ENCODE measurements around the gene AOPEP. TPM values are rescaled to one million over a fixed set of nuclear protein-coding genes. Genes with fewer than 3 reads are reported as not detected.
A peak's percentile ranks its signal among the peaks of the same experiment; 100 is the strongest.

Gene AOPEP
- total and polyA plus RNA-seq, 2 of the 13 experiments (the other 11 are each of a cell fraction or from before 2014, with no cell fraction given) = 22.2 to 41.6 TPM

DNA sequence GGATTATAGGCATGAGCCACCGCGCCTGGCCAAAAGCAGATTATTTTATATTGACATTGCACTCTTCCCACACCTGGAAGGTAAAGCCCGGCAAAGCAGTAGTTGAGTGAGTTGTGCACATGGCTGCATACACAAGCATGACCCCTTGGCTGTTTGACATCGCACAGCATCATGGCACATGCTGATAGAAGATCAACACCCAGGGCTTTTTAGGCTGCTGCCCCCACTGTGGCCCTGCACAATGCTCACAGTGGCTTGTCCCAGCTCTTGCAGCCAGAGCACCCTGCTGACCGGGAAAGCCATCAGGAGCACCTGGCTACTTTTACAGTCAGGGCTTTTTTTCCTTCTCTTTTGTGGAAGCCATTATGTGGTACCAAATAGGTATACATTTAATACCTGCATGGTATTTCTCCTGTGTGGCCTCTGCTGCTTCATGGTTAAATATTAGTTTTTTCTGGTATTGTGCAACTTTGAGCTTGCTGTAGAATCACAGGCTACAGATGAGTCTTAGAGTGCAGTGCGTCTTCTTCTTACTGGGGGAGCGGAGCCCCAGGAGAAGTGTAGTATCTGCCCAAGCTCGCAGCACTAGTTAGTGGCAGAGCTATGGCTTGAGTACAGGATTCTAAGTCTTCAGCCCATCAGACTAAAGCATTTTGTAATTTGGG lies 264.5 kb downstream of the AOPEP start:
- Histone ChIP-seq H4K20me1 (ENCODE audit: insufficient read depth, low read length) (no peaks in the 10 kb centered on the region), H3K4me3 (replicated peaks in 1 of 3; ENCODE audit: insufficient read depth in 1 of 3, low read depth in 2 of 3, low read length in 3 of 3) (peak overlapping the region in 2 of 3 experiments; percentile 34 to 66; a peak in 3 of 6 replicates), H3K27ac (ENCODE audit: extremely low read length, insufficient read depth, low read length) (peak overlapping the region; percentile 95), H3K4me2 (ENCODE audit: low read depth, low read length) (peak overlapping the region; percentile 96), H3K9me3 (ENCODE audit: low read length) (no peaks in the 10 kb centered on the region), H2AFZ (ENCODE audit: low read length) (no peak overlapping the region), H3K4me1 (ENCODE audit: insufficient read depth, low read length) (peaks cover 87% of the 10 kb centered on the region), H3K79me2 (ENCODE audit: insufficient read depth, low read length) (peaks cover 30% of the 10 kb centered on the region), H3K36me3 (replicated peaks in 1 of 2; ENCODE audit: control insufficient read depth in 1 of 2, insufficient read depth in 2 of 2, low read length in 2 of 2) (no peaks in the 10 kb centered on the region), H3K27me3 (ENCODE audit: control insufficient read depth in 1 of 2, insufficient read depth in 2 of 2, low read length in 2 of 2) (no peaks in the 10 kb centered on the region), H3K9ac (ENCODE audit: insufficient read depth, low read depth, low read length) (peak overlapping the region; percentile 27; the same call in 1 of the 2 replicates)
- intact Hi-C loops (cut with micrococcal nuclease; ENCODE audit: unreplicated experiment) (loop anchor here (1.0 kb wide), 1 partner anchor 8 kb away; no protein-coding TSS in a partner anchor), in situ Hi-C loops (cut with HindIII; ENCODE audit: extremely low pct_ligation_motif_present, low pct_unique_long_range_greater_than_20kb) (no loop called here)
- FAIRE-seq = no peak
- ChIA-PET CTCF (ENCODE audit: low intra/inter-chr PET ratio, low total read pairs) (no interaction called here), POLR2A (interaction anchor here (0.6 to 6.0 kb wide), 16 partner anchors 11 to 148 kb away, joined by 3 to 60 read pairs (median 6); no protein-coding TSS in a partner anchor)
- ATAC-seq = peak; percentile 11
- no TSS peak for BruUV-seq (replicated peaks)
- 40% methylated on average over 5 of the region's 8 CpGs for WGBS (ENCODE audit: low lambda C conversion rate)
- peak; percentile 38 for DNase-seq (ENCODE audit: low spot score)
- TF ChIP-seq RBFOX2 (IDR thresholded peaks at IDR 0.05; ENCODE audit: low read depth, low read length) (no peak), ZNF12 (CRISPR knock-in tag; IDR thresholded peaks at IDR 0.05) (peak; percentile 30; the same call in 1 of the 2 replicates), TCF7 (IDR thresholded peaks at IDR 0.05; ENCODE audit: low read depth) (no peak), ARNT (IDR thresholded peaks at IDR 0.05) (no peak), U2AF2 (IDR thresholded peaks at IDR 0.05; ENCODE audit: low read depth, low read length) (no peak), ZNF367 (CRISPR knock-in tag; IDR thresholded peaks at IDR 0.05; ENCODE audit: borderline replicate concordance) (no peak), TOPORS (CRISPR knock-in tag; IDR thresholded peaks at IDR 0.05) (no peak), SP4 (CRISPR knock-in tag; IDR thresholded peaks at IDR 0.05) (no peak), GATAD2A (CRISPR knock-in tag; IDR thresholded peaks at IDR 0.05) (peak; percentile 59; the same call in 1 of the 2 replicates), IKZF1 (IDR thresholded peaks at IDR 0.05) (no peak), PHF20 (CRISPR knock-in tag; IDR thresholded peaks at IDR 0.05) (no peak), TGIF2 (CRISPR knock-in tag; IDR thresholded peaks at IDR 0.05) (no peak)
- TF ChIP-seq, protein P1, sequence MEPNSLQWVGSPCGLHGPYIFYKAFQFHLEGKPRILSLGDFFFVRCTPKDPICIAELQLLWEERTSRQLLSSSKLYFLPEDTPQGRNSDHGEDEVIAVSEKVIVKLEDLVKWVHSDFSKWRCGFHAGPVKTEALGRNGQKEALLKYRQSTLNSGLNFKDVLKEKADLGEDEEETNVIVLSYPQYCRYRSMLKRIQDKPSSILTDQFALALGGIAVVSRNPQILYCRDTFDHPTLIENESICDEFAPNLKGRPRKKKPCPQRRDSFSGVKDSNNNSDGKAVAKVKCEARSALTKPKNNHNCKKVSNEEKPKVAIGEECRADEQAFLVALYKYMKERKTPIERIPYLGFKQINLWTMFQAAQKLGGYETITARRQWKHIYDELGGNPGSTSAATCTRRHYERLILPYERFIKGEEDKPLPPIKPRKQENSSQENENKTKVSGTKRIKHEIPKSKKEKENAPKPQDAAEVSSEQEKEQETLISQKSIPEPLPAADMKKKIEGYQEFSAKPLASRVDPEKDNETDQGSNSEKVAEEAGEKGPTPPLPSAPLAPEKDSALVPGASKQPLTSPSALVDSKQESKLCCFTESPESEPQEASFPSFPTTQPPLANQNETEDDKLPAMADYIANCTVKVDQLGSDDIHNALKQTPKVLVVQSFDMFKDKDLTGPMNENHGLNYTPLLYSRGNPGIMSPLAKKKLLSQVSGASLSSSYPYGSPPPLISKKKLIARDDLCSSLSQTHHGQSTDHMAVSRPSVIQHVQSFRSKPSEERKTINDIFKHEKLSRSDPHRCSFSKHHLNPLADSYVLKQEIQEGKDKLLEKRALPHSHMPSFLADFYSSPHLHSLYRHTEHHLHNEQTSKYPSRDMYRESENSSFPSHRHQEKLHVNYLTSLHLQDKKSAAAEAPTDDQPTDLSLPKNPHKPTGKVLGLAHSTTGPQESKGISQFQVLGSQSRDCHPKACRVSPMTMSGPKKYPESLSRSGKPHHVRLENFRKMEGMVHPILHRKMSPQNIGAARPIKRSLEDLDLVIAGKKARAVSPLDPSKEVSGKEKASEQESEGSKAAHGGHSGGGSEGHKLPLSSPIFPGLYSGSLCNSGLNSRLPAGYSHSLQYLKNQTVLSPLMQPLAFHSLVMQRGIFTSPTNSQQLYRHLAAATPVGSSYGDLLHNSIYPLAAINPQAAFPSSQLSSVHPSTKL (CRISPR knock-in tag; IDR thresholded peaks at IDR 0.05) = peak; percentile 34; the same call in 1 of the 2 replicates
- TF ChIP-seq, protein P2, sequence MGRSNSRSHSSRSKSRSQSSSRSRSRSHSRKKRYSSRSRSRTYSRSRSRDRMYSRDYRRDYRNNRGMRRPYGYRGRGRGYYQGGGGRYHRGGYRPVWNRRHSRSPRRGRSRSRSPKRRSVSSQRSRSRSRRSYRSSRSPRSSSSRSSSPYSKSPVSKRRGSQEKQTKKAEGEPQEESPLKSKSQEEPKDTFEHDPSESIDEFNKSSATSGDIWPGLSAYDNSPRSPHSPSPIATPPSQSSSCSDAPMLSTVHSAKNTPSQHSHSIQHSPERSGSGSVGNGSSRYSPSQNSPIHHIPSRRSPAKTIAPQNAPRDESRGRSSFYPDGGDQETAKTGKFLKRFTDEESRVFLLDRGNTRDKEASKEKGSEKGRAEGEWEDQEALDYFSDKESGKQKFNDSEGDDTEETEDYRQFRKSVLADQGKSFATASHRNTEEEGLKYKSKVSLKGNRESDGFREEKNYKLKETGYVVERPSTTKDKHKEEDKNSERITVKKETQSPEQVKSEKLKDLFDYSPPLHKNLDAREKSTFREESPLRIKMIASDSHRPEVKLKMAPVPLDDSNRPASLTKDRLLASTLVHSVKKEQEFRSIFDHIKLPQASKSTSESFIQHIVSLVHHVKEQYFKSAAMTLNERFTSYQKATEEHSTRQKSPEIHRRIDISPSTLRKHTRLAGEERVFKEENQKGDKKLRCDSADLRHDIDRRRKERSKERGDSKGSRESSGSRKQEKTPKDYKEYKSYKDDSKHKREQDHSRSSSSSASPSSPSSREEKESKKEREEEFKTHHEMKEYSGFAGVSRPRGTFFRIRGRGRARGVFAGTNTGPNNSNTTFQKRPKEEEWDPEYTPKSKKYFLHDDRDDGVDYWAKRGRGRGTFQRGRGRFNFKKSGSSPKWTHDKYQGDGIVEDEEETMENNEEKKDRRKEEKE (IDR thresholded peaks at IDR 0.05) = no peak
- TF ChIP-seq, protein P3, sequence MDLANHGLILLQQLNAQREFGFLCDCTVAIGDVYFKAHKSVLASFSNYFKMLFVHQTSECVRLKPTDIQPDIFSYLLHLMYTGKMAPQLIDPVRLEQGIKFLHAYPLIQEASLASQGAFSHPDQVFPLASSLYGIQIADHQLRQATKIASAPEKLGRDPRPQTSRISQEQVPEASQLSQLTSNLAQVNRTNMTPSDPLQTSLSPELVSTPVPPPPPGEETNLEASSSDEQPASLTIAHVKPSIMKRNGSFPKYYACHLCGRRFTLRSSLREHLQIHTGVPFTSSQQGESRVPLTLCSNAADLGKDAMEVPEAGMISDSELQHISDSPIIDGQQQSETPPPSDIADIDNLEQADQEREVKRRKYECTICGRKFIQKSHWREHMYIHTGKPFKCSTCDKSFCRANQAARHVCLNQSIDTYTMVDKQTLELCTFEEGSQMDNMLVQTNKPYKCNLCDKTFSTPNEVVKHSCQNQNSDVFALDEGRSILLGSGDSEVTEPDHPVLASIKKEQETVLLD (CRISPR knock-in tag; IDR thresholded peaks at IDR 0.05; ENCODE audit: low read depth) = no peak
- TF ChIP-seq, protein P4, sequence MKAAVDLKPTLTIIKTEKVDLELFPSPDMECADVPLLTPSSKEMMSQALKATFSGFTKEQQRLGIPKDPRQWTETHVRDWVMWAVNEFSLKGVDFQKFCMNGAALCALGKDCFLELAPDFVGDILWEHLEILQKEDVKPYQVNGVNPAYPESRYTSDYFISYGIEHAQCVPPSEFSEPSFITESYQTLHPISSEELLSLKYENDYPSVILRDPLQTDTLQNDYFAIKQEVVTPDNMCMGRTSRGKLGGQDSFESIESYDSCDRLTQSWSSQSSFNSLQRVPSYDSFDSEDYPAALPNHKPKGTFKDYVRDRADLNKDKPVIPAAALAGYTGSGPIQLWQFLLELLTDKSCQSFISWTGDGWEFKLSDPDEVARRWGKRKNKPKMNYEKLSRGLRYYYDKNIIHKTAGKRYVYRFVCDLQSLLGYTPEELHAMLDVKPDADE (CRISPR knock-in tag; IDR thresholded peaks at IDR 0.05) = no peak
